HUES6 (cell line): ENCODE results near the gene NUP214.
"Not testable (repeated sequence)": the region's sequence is repeated elsewhere in the genome, so short reads cannot be mapped to it uniquely, and the experiment has no call there.

ENCODE experiments used
- H3K27ac ChIP-seq: 2 replicates; pipeline ENCODE4 v1.7.0; 2013; ENCODE audit warnings: low read depth, mild to moderate bottlenecking, low read length, inconsistent platforms
- H3K27me3 ChIP-seq: 2 replicates; pipeline ENCODE4 v1.6.1; 2013; ENCODE audit warnings: low read length; ENCODE audit not compliant: control insufficient read depth, insufficient read depth
- H3K36me3 ChIP-seq: 2 replicates; pipeline ENCODE4 v1.6.1; 2013; ENCODE audit warnings: low read length; ENCODE audit not compliant: control insufficient read depth, insufficient read depth
- H3K4me1 ChIP-seq: 2 replicates; pipeline ENCODE4 v1.6.1; 2013; ENCODE audit warnings: low read length; ENCODE audit not compliant: control insufficient read depth, insufficient read depth
- H3K4me3 ChIP-seq: 2 replicates; pipeline ENCODE4 v1.5.1; 2013; ENCODE audit warnings: low read depth, low read length
- H3K9ac ChIP-seq: one replicate; pipeline ENCODE4 v1.6.1; 2013; ENCODE audit warnings: mild to moderate bottlenecking, low read length
- H3K9me3 ChIP-seq: 2 replicates; pipeline ENCODE4 v1.6.1; 2013; ENCODE audit warnings: low read depth, low read length; ENCODE audit not compliant: control insufficient read depth, insufficient read depth

The NUP214 gene

DNA sequence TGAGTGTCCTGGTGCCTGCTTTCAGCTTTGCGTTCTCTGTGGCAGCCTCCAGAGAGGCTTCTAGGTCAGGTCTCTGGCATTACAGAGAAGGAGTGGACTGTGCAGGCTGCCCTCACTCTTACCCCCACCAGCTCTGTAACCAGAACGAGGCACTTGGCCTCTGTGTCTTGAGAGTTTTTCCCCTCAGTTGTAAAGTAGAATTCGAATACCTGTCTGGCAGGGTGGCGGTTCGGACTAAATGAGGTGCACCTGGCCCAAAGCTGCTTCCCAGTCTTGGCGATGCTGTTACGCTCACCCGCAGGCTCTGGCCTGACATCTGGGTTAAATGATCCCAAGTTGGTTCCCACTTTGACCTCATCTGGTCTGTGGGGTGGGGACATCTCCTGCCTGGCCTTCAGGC, 110.8 kb downstream of the NUP214 start:
- Histone ChIP-seq H3K4me3 (no peak overlapping the region), H3K9ac (no peak overlapping the region), H3K4me1 (peaks cover 28% of the 10 kb centered on the region), H3K36me3 (peaks cover 37% of the 10 kb centered on the region), H3K27me3 (no peaks in the 10 kb centered on the region), H3K9me3 (no peaks in the 10 kb centered on the region), H3K27ac (no peak overlapping the region)

DNA sequence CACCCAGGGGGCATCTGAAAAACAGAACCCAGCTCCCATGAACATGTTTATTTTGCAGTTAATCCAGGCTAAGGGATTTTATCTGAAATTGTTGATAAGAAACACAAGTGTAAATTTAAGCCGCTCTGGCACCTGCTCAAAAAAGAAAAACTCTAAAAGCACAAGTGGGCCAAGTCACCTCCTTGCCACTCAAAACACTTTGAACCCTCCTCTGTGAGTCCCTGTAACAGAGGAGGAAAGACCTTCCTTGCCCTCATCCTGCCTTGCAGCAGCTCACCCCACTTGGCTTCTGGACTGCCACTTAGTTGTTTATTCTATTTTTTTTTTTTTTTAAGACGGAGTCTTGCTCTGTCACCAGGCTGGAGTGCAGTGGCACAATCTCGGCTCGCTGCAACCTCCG, 111.4 kb downstream of the NUP214 start:
- Histone ChIP-seq H3K4me3 (no peak overlapping the region), H3K27me3 (no peaks in the 10 kb centered on the region), H3K36me3 (peaks cover 32% of the 10 kb centered on the region), H3K9me3 (no peaks in the 10 kb centered on the region), H3K4me1 (peaks cover 28% of the 10 kb centered on the region), H3K27ac (no peak overlapping the region), H3K9ac (no peak overlapping the region)

DNA sequence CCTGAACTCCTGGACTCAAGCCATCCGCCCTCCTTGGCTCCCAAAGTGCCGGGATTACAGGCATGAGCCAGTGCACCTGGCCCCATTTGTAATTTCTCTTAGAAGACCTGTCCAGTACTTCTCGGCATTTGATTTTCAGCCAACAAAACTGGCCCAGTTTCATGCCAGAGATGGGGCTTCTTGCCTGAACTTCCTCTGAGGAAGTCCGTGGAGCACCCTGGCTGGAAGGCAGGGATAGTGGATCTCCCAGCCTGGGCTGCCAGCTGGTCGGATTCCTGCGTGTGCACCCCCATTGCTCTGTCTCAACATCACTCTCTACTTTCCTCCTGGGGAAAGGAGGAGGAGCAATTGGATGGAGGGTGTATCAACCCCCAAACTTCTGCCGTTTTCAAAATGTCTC, 111.9 kb downstream of the NUP214 start:
- no peak overlapping the region for H3K27ac ChIP-seq
- H3K27me3 ChIP-seq = no peaks in the 10 kb centered on the region
- H3K9me3 ChIP-seq = no peaks in the 10 kb centered on the region
- H3K4me3 ChIP-seq = no peak overlapping the region
- peaks cover 27% of the 10 kb centered on the region for H3K36me3 ChIP-seq
- H3K9ac ChIP-seq = no peak overlapping the region
- peaks cover 28% of the 10 kb centered on the region for H3K4me1 ChIP-seq

DNA sequence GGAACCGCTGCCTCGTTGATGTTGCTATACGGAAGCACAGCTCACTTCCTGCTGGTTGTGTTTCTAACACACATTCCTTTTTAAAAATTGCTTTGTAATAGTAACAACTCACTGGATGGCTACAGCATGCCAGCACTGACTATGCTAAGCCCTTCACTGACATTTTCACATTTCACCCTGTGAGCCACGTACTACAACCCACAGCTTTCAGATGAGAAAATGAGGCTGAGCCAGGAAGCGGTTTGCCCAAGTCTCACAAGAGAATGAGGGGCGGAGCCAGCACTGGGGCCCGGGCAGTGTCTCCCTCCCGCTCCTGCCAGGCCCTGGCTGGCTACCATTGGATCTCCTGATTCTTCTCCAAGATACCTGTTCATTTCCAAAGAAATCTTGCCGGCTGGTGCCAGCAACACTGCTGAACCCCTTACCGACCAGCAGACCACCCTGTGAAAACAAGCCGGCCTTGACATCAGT, 112.6 kb downstream of the NUP214 start:
- no peak overlapping the region for H3K4me3 ChIP-seq
- 0 out of 2 replicates have a peak, but pooled peaks cover 2% of the 10 kb centered on the region for H3K9me3 ChIP-seq
- H3K27me3 ChIP-seq = no peaks in the 10 kb centered on the region
- no peak overlapping the region for H3K9ac ChIP-seq
- H3K27ac ChIP-seq = no peak overlapping the region
- peaks cover 28% of the 10 kb centered on the region for H3K4me1 ChIP-seq
- H3K36me3 ChIP-seq = peaks cover 22% of the 10 kb centered on the region

DNA sequence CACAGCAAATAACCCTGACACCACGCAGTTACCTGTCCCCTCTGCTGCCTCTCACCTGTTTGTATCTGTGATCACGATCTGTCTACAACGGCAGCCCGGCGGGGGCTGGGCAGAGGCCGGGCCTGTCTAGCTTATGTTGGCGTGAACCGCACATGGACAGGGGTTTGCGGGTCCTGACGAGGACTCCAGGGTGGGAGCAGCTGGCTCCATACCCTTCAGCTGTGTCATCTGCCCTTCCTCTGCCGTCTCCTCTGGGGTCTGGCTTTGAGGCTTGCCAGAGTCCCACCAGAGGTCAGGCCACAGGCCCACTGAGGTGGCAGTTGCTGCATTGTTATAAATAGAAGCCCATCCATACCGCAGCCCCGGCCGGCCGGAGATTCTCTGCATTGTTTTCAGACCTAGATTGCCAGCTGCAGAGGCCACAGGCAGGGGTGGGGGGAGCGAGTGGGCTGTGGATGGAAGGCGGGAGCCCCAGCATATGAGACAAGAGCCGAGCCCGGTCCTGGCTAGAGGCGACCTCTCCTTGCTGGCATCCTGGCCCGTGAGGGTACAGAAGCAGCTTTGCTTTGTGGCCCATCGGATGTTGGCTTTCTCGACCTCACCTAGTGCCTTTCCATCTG, 113.1 kb downstream of the NUP214 start:
- Histone ChIP-seq H3K27ac (no peak overlapping the region), H3K9ac (no peak overlapping the region)

DNA sequence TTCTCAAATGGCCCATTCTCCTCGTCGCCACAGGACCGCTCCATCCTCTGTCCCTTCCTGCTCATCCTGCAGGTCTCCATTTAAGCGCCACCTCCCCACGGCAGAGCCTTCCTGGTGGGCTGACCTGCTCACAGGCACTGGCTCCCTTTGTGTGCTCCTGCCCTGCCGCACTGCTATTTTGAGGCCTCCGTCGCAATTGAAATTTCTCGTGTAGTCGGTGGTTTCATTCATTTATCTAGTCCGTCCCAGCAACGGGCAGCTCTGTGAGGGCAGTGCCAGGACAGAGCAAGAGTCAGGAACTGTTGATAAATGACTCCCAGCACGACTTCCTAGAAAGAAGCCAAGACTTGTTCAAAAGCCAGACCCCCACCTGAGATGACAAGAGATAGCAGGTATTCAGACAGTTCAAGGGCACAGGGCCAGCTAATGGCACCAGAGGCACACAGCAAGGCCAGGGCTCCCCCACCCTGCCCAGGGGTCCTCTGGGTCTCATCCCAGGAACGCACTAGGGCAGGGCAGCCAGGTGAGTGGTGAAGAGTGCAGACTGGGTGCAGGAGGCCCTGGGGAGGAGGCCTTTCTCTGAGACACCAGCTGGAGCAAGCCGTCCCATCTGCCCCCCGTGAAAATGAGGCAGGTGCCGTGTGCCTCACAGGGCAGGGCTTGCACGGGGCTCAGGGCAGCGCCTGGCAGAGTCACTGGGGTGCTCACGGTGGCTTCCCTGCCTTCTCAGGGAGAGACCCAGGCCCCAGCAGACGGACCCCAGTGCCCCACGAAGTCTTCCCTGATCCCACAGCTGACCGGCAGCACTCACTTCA, 114.0 kb downstream of the NUP214 start:
- H3K4me3 ChIP-seq = no peak overlapping the region
- no peaks in the 10 kb centered on the region for H3K27me3 ChIP-seq
- H3K36me3 ChIP-seq = peaks cover 9% of the 10 kb centered on the region; the same call in 1 of the 2 replicates
- peaks cover 28% of the 10 kb centered on the region for H3K4me1 ChIP-seq
- H3K9me3 ChIP-seq = 0 out of 2 replicates have a peak, but pooled peaks cover 4% of the 10 kb centered on the region
- H3K9ac ChIP-seq = no peak overlapping the region
- no peak overlapping the region for H3K27ac ChIP-seq

More for the DNA sequence above, 113.1 kb downstream of the NUP214 start:
- Histone ChIP-seq H3K27me3 (no peaks in the 10 kb centered on the region), H3K4me1 (peaks cover 28% of the 10 kb centered on the region), H3K36me3 (peaks cover 18% of the 10 kb centered on the region), H3K4me3 (no peak overlapping the region), H3K9me3 (0 out of 2 replicates have a peak, but pooled peaks cover 4% of the 10 kb centered on the region)

DNA sequence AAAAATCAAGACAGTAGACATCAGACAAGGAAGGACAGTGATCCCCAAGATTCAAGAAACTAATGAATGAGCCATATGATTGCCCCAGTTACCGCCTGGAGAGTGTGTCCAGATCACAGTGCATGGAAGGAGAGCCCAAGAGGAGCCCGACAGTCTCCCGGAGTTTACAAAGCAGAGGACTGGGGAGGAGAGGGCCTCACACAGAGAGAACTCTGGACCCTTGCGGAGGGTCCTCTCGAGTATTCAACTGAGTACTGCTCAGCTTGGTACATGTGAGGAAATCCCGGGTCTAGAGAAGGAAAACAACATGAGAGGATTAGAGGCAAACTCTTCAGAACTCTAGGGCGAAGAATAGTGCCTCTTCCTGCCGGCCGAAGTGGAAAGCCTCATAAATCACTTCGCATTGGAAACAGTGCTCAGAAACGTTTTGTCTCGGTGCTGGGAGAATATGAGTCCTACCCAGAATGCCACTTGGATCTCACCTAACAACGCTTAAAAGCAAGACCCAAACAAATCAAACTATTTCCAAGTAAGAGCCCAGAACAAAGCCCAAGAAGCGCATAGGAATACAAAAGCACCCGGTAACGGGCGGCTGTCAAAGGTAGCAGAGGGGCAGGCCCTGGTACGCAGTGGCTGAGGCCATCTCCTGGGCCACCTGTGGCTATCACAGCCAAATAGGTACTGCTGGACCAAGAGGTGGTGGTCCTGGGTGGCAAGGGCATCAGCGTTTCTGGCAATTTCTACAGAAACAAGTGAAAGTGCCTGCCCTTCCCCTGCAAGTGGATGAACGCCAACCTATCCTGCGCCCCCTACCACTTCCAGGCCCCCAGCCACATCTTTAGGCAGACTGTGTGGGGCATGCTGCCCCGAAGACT, 114.9 kb downstream of the NUP214 start:
- Histone ChIP-seq H3K9me3 (0 out of 2 replicates have a peak, but pooled peaks cover 4% of the 10 kb centered on the region), H3K4me3 (no peak overlapping the region), H3K36me3 (peaks cover 1% of the 10 kb centered on the region; the same call in 1 of the 2 replicates), H3K27ac (no peak overlapping the region), H3K4me1 (peaks cover 28% of the 10 kb centered on the region), H3K27me3 (no peaks in the 10 kb centered on the region), H3K9ac (no peak overlapping the region)

DNA sequence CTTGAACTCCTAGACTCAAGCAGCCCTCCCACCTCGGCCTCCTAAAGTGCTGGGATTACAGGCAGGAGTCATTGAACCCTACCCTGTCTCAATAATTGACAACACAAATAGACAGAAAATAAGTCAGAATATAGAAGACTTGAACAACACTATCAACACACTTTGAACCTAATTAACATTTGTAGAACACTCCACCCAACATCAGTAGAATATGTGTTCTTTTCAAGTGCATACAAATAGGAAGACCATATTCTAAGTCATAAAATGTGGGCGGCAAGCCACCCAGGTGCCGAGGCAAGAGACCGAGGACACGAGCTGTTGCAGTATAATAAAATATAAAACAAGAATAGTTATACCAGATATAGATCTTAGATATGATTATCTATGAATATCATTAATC, 118.9 kb downstream of the NUP214 start:
- not testable (repeated sequence) for H3K36me3 ChIP-seq

DNA sequence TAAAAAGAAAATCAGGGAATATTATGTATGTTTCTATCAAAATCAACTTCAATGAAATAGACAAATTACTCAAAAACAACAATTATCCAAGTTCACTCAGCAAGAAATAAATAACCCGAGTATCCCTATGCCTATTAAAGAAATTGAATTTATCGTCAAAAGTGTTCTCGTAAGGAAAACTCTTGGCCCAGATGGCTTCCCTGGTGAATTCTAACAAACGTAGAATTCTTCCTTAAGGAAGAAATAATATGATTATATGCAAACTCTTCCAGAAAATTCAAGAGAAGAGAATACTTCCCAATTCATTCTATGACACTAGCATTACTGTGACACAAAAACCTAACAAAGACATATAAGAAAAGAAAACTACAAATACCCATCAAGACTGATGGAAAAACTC, 121.2 kb downstream of the NUP214 start:
- H3K9ac ChIP-seq = no peak overlapping the region
- no peaks in the 10 kb centered on the region for H3K4me1 ChIP-seq
- H3K27ac ChIP-seq = no peak overlapping the region
- no peaks in the 10 kb centered on the region for H3K27me3 ChIP-seq
- no peak overlapping the region for H3K4me3 ChIP-seq
- 0 out of 2 replicates have a peak, but pooled peaks cover 4% of the 10 kb centered on the region for H3K9me3 ChIP-seq
- no peaks in the 10 kb centered on the region for H3K36me3 ChIP-seq

More for the DNA sequence above, 118.9 kb downstream of the NUP214 start:
- H3K4me3 ChIP-seq, H3K4me1 ChIP-seq, H3K27ac ChIP-seq, H3K9ac ChIP-seq, H3K27me3 ChIP-seq, H3K9me3 ChIP-seq: not testable (repeated sequence)

DNA sequence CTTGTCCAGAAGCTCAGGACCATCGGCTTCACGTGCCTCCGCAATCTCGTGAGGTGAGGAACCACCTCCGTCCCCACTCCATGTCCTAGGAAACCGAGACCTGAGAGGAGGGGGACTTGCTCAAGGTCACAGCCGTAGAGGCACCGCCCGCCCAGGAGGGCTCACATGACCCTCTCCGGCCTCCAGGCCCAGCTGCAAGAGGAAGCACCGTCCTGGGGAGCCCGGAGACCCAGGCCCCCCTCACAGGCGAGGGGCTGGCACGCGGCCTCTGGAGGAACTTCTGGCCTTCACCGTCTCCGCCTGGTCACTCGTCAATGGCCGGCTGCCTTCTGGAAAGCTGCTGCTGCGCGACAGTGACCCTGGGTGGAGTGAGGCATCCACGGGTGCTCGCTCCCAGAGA, 126.7 kb downstream of the NUP214 start:
- H3K4me3 ChIP-seq = no peak overlapping the region
- H3K9ac ChIP-seq = no peak overlapping the region

More for the DNA sequence above, 126.7 kb downstream of the NUP214 start:
- Histone ChIP-seq H3K9me3 (no peaks in the 10 kb centered on the region), H3K27ac (no peak overlapping the region), H3K27me3 (no peaks in the 10 kb centered on the region), H3K4me1 (peaks cover 6% of the 10 kb centered on the region; the same call in 1 of the 2 replicates), H3K36me3 (no peaks in the 10 kb centered on the region)
